Neutrophil (primary cell): ENCODE results near the gene IP6K3.

Source experiments
- H3K27ac ChIP-seq: fragments of 200-600 bp; sonication (generic); 2 replicates; pipeline ENCODE4 v1.5.1; 2016; ENCODE audit warnings: mild to moderate bottlenecking, moderate library complexity
- H3K27me3 ChIP-seq: fragments of 200-600 bp; sonication (generic); 2 replicates; pipeline ENCODE4 v1.6.0; 2016; ENCODE audit warnings: mild to moderate bottlenecking
- H3K36me3 ChIP-seq: fragments of 200-600 bp; sonication (generic); 2 replicates; pipeline ENCODE4 v1.5.1; 2017
- H3K4me1 ChIP-seq, 2 experiments: fragments of 200-600 bp in 1 of 2; sonication (generic) in 1 of 2; 1 replicate in 1 of 2; 2 replicates in 1 of 2; pipeline versions ENCODE4 v1.5.1 to v1.6.1; 2013 to 2016; ENCODE audit warnings: low read depth in 1 of 2, low read length in 1 of 2, mild to moderate bottlenecking in 1 of 2, moderate library complexity in 1 of 2; ENCODE audit not compliant: control insufficient read depth in 1 of 2, insufficient read depth in 1 of 2
- H3K4me3 ChIP-seq, 2 experiments: fragments of 200-600 bp in 1 of 2; sonication (generic) in 1 of 2; 1 replicate in 1 of 2; 2 replicates in 1 of 2; pipeline ENCODE4 v1.5.1; 2013 to 2016; ENCODE audit warnings: low read depth in 1 of 2, low read length in 1 of 2, mild to moderate bottlenecking in 1 of 2, moderate library complexity in 1 of 2
- H3K9me3 ChIP-seq: fragments of 200-600 bp; sonication (generic); 2 replicates; pipeline ENCODE4 v1.5.1; 2016
- CTCF ChIP-seq: fragments of 200-600 bp; sonication (generic); IDR thresholded peaks from 2 replicates; pipeline ENCODE4 v1.5.1; 2016; ENCODE audit warnings: antibody characterized with exemption

Gene IP6K3

GRCh38 chr6:33713786-33714185 lies 32.9 kb downstream of the IP6K3 start:
- TF ChIP-seq CTCF = no peak

GRCh38 chr6:33712914-33713313 lies 33.8 kb downstream of the IP6K3 start:
- Histone ChIP-seq H3K27me3 (no peaks in the 10 kb centered on the region), H3K27ac (no peak overlapping the region), H3K4me3 (no peak overlapping the region), H3K36me3 (no peaks in the 10 kb centered on the region), H3K9me3 (no peaks in the 10 kb centered on the region), H3K4me1 (peaks cover 12 to 14% of the 10 kb centered on the region in 2 experiments)
- no peak for TF ChIP-seq CTCF

More at GRCh38 chr6:33713786-33714185, 32.9 kb downstream of the IP6K3 start:
- Histone ChIP-seq H3K27me3 (no peaks in the 10 kb centered on the region), H3K9me3 (no peaks in the 10 kb centered on the region), H3K4me1 (peaks cover 12 to 14% of the 10 kb centered on the region in 2 experiments), H3K27ac (no peak overlapping the region), H3K36me3 (no peaks in the 10 kb centered on the region), H3K4me3 (no peak overlapping the region)

GRCh38 chr6:33711140-33712129 lies 35.3 kb downstream of the IP6K3 start, which contains the start of gene UQCC2:
UQCC2 (minus strand) TSS chr6:33711700; CDS start chr6:33711686, 14 bp downstream.
- Histone ChIP-seq H3K36me3 (no peaks in the 10 kb centered on the region), H3K27ac (peak within 1 kb of the TSS; percentile 72), H3K27me3 (no peaks in the 10 kb centered on the region), H3K4me3 (peak within 1 kb of the TSS; percentile 95 to 99), H3K9me3 (no peaks in the 10 kb centered on the region), H3K4me1 (peaks cover 12 to 14% of the 10 kb centered on the region in 2 experiments)
- peak; percentile 75 for TF ChIP-seq CTCF

- no peaks in the 10 kb centered on the region for H3K9me3 ChIP-seq
- no peaks in the 10 kb centered on the region for H3K36me3 ChIP-seq
- H3K4me3 ChIP-seq = peak overlapping the region; percentile 95 to 99
- no peaks in the 10 kb centered on the region for H3K27me3 ChIP-seq
- TF ChIP-seq CTCF = no peak
- peaks cover 12 to 14% of the 10 kb centered on the region in 2 experiments for H3K4me1 ChIP-seq
- H3K27ac ChIP-seq = no peak overlapping the region
Observed at GRCh38 chr6:33710296-33711121, 36.2 kb downstream of the IP6K3 start.

GRCh38 chr6:33709605-33710295 lies 37.0 kb downstream of the IP6K3 start:
- H3K27me3 ChIP-seq = no peaks in the 10 kb centered on the region
- peaks cover 12 to 14% of the 10 kb centered on the region in 2 experiments for H3K4me1 ChIP-seq
- no peaks in the 10 kb centered on the region for H3K9me3 ChIP-seq
- TF ChIP-seq CTCF = no peak
- H3K4me3 ChIP-seq = no peak overlapping the region
- H3K36me3 ChIP-seq = no peaks in the 10 kb centered on the region
- H3K27ac ChIP-seq = no peak overlapping the region
